Activated naive CD4-positive, alpha-beta T cell treated with anti-CD3 and anti-CD28 coated beads, Interleukin-2, amount 50 U/mL, for 72 hours (primary cell): ENCODE results near the gene SLC2A2. TPM values are rescaled to one million over a fixed set of nuclear protein-coding genes. Genes with fewer than 3 reads are reported as not detected.
"Not testable (repeated sequence)": the region's sequence is repeated elsewhere in the genome, so short reads cannot be mapped to it uniquely, and the experiment has no call there.

ENCODE experiments used
- ATAC-seq, 2 donors: fragments of 150-1000 bp; cut with Tn5 transposase; 2 replicates each; pipeline ENCODE4 v1.10.0; 2021; ENCODE audit warnings: mild to moderate bottlenecking in 2 of 2, moderate library complexity in 2 of 2
- DNase-seq, 2 donors: peaks; one replicate each; pipeline ENCODE4 v3.0.0; 2021 to 2022; ENCODE audit warnings: low spot score in 2 of 2
- H3K27ac Mint-ChIP-seq, 2 donors: one replicate each; pipeline ENCODE4 v1.8.0; 2022; ENCODE audit warnings: mild to moderate bottlenecking in 2 of 2, mixed read lengths in 2 of 2
- H3K36me3 Mint-ChIP-seq, 2 donors: one replicate each; pipeline ENCODE4 v1.8.0; 2022; ENCODE audit warnings: mixed read lengths in 2 of 2
- H3K9me3 Mint-ChIP-seq, 2 donors: one replicate each; pipeline ENCODE4 v1.8.0; 2022; ENCODE audit warnings: mixed read lengths in 2 of 2
- total RNA-seq, 2 donors: library from RNA; stranded (reverse); gene quantifications; one replicate each; pipeline ENCODE4 v1.2.3, GENCODE V29; 2022

SLC2A2 gene
- total RNA-seq, 2 donors from 2014 or later, result not detected

DNA sequence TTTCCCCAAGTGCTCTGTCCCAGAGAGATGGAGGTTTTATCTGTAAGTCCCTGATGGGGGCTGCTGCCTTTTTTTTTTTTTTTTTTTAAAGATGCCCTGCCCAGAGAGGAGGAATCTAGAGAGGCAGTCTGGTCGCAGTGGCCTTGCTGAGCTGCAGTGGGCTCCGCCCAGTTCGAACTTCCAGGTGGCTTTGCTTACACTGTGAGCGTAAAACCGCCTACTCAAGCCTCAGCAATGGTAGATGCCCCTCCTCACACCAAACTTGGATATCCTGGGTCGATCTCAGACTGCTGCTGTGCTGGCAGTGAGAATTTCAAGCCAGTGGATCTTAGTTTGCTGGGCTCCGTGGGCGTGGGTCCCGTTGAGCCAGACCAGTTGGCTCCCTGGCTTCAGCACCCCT is 51.6 kb downstream of the SLC2A2 start:
- Mint-ChIP-seq H3K36me3 (no peaks in the 10 kb centered on the region), H3K9me3 (peaks cover 0 to 6% of the 10 kb centered on the region in 2 donors), H3K27ac (no peak overlapping the region)
- DNase-seq (no peak), ATAC-seq (no peak)

DNA sequence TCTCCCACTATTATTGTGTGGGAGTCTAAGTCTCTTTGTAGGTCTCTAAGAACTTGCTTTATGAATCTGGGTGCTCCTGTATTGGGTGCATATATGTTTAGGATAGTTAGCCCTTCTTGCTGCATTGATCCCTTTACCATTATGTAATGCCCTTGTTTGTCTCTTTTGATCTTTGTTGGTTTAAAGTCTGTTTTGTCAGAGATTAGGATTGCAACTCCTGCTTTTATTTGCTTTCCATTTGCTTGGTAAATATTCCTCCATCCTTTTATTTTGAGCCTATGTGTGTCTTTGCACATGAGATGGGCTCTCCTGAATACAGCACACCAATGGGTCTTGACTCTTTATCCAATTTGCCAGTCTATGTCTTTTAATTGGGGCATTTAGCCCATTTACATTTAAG is 53.6 kb downstream of the SLC2A2 start:
- not testable (repeated sequence) for ATAC-seq, DNase-seq, H3K9me3 Mint-ChIP-seq, H3K36me3 Mint-ChIP-seq, H3K27ac Mint-ChIP-seq

DNA sequence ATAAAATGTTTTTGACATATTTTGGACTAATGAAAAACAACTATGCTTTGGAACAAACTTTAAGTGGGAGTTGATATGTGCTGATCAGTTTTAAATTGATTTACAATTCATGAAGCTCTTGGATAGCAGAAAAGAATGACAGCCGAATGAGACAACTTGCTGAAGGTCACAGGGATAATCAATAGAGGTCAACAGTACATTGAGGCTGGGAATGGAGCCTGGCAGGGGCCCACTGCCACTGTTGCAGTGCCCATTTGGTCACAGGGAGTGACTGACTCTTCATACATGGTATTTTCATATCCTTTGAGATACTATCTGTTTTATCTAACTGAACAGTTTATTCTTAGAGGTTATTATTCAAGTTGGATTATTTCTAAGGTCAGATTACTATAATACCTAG is 59.4 kb downstream of the SLC2A2 start:
- no peak overlapping the region for H3K27ac Mint-ChIP-seq

DNA sequence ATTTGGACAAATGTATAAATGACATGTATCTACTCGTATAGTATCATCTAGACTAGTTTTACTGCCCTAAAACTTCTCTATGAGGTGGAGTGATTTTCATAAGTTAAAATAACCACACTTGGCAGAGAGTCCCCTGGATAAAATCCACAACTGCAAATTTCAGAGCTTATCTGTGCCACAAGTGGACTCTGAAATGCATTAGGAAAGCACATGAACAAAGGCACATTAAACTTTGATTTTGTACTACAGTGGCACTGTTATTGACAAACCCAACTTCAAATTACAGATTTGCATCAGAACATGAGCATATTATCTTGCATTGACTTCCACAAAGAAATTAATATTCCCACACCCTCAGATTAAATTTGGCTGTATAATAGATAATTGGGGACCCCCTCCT is 60.0 kb downstream of the SLC2A2 start:
- Mint-ChIP-seq H3K36me3 (no peaks in the 10 kb centered on the region), H3K9me3 (peaks cover 0 to 6% of the 10 kb centered on the region in 2 donors), H3K27ac (no peak overlapping the region)
- ATAC-seq (no peak), DNase-seq (no peak)

More for the DNA sequence above, 59.4 kb downstream of the SLC2A2 start:
- Mint-ChIP-seq H3K9me3 (peaks cover 0 to 6% of the 10 kb centered on the region in 2 donors), H3K36me3 (no peaks in the 10 kb centered on the region)
- DNase-seq, result no peak
- no peak for ATAC-seq

DNA sequence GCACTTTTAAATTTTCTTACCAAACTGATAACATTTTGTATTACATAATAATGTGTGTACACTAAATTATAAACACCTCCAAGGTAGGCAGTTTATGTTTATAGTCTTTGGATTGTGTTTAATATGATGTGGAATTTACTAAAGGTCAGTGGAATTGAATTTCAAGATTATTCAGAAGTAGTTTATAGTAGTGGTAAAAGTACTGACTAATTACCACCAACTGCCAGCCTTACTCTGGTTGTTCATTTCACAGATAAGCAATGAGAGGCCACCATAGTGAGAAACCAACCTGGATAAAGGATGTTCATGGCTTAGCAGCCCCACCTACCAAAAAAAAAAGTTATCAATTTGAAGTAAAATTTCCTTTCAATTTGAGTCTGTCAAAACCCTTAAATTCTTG is 64.1 kb downstream of the SLC2A2 start:
- DNase-seq (no peak), ATAC-seq (no peak)
- Mint-ChIP-seq H3K9me3 (no peaks in the 10 kb centered on the region), H3K36me3 (no peaks in the 10 kb centered on the region), H3K27ac (no peak overlapping the region)

DNA sequence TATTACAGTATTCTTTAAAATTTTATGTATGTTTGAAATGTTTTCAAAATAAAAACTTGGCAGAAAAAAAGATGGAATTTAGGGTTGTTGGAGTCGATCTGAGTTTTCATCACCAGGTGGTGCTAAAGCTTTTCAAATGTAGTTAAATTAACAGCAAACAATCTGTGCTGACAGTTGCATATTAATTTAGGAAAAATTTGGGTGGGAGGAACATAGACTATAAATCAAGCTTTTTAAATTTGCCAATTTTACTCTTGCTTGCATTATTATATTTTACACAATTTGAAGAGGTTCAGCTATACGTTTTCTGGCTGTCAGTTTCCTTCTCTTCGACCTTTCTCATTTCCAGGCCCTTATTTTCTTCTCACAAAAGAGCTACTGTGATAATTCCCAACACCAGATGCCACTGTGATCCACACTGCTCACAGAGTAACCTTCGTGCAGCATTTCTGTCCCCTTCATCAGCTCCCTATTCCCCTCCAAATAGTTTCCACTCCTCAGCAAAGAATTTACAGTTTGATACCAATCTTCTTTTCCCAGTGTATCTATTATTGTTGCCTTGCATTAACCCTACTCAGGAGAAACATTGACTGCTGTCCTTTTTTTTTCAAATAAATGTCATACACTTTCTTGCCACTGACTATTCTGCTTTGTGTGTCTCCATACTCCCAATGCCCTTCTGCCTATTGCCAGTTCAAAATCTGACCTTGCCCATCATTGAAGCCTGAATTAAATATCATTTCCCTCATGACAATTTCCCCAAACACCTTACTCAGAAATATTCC is 64.7 kb downstream of the SLC2A2 start:
- DNase-seq (no peak), ATAC-seq (no peak)
- H3K27ac Mint-ChIP-seq, result no peak overlapping the region

DNA sequence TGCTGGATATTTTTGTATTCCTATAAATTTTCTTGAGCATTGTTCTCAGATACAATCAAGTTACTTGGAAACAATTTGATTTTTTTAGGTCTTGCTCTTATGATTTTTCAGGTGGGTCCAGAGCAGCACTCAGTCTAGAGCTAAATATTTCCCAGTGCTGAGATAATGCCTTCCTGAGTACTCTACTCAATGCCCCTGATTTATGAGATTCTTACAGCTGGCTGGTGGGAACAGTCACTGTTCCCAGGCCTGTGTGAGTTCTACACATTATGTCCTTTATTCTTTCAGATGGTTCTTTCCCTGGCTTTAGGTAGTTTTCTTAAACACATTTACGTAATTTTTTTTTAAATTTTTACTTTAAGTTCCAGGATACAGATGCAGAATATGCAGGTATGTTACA is 67.1 kb downstream of the SLC2A2 start:
- no peak for ATAC-seq
- H3K36me3 Mint-ChIP-seq, result no peaks in the 10 kb centered on the region

More for the DNA sequence above, 64.7 kb downstream of the SLC2A2 start:
- Mint-ChIP-seq H3K36me3 (no peaks in the 10 kb centered on the region), H3K9me3 (no peaks in the 10 kb centered on the region)

DNA sequence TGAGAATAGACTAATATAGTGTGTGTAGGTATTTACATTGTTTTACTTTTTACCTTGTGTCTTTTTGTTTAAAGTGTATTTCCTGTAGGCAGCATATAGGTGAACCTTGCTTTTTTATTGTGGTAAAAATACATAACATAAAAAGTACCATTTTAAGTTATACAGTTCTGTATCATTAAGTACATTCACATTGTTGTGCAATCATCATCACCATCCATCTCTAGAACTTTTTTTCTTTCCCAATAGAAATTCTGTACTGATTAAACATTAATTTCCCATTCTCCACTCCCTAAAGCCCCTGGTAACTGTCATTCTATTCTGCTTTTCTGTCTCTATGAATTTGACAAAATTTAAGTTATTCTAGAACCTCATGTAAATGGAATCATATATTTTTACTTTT is 69.9 kb downstream of the SLC2A2 start:
- DNase-seq (no peak), ATAC-seq (no peak)
- H3K36me3 Mint-ChIP-seq, result no peaks in the 10 kb centered on the region
- H3K9me3 Mint-ChIP-seq, result no peaks in the 10 kb centered on the region
- no peak overlapping the region for H3K27ac Mint-ChIP-seq

More for the DNA sequence above, 67.1 kb downstream of the SLC2A2 start:
- Mint-ChIP-seq H3K27ac (no peak overlapping the region), H3K9me3 (no peaks in the 10 kb centered on the region)
- DNase-seq, result no peak

DNA sequence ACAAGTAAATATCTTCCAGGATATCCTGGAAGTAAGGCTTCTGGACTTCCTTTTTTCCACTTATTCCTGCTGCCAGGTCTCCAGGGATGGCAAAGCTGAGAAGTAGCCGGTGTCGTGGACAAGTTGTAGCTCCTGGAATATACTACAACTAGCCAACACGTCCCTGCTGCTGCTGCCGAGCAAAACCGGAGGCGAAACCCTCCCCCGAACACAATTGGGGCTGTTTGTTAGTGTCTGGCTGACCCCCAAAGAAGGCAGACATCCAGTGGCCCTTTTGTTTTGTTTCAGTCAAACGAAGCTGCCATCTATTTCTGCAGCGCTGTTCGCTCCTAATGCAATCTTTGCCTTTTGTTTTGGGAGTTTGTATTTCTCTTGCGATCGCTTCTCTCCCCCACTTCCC is 72.8 kb downstream of the SLC2A2 start:
- DNase-seq, result no peak
- Mint-ChIP-seq H3K36me3 (no peaks in the 10 kb centered on the region), H3K27ac (no peak overlapping the region), H3K9me3 (no peaks in the 10 kb centered on the region)
- no peak for ATAC-seq

DNA sequence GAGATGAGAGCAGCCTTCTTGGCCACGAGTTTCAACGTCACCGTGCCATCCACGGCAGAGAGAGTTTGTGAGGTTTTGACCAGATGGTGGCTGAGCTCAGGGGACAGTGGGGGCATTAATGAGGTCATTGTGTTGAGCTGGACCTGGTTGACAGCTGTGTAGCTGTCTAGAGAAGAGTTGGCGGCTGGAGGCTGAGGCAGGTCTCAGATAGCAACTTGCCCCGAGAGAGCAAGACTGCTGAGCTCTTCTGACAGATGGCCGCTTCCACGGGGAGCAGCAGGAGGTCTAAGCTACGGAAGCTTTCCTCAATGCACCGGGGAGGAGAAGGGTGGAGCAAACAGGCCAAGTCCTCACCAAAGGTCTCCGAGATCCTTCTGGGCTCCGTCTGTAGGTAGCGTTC is 73.3 kb downstream of the SLC2A2 start:
- H3K36me3 Mint-ChIP-seq, result no peaks in the 10 kb centered on the region
- no peaks in the 10 kb centered on the region for H3K9me3 Mint-ChIP-seq
- no peak for DNase-seq
- no peak overlapping the region for H3K27ac Mint-ChIP-seq
- no peak for ATAC-seq

DNA sequence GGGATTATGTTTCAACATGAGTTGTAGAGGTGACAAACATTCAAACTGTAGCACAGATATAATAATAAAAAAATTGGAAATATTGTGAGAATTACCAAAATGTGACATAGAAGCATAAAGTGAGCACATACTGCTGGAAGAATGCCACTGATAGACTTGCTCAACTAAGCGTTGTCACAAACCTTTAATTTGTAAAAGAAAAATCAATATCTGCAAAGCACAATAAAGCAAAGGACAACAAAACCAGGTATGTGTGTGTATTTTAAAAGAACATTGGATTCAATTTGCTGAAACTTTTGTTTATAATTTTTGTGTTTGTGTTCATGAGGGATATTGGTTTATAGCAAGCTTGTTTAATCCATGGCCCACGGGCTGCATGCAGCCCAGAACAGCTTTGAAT is 77.3 kb downstream of the SLC2A2 start:
- no peak overlapping the region for H3K27ac Mint-ChIP-seq
- ATAC-seq (no peak), DNase-seq (no peak)
- no peaks in the 10 kb centered on the region for H3K36me3 Mint-ChIP-seq
- no peaks in the 10 kb centered on the region for H3K9me3 Mint-ChIP-seq

DNA sequence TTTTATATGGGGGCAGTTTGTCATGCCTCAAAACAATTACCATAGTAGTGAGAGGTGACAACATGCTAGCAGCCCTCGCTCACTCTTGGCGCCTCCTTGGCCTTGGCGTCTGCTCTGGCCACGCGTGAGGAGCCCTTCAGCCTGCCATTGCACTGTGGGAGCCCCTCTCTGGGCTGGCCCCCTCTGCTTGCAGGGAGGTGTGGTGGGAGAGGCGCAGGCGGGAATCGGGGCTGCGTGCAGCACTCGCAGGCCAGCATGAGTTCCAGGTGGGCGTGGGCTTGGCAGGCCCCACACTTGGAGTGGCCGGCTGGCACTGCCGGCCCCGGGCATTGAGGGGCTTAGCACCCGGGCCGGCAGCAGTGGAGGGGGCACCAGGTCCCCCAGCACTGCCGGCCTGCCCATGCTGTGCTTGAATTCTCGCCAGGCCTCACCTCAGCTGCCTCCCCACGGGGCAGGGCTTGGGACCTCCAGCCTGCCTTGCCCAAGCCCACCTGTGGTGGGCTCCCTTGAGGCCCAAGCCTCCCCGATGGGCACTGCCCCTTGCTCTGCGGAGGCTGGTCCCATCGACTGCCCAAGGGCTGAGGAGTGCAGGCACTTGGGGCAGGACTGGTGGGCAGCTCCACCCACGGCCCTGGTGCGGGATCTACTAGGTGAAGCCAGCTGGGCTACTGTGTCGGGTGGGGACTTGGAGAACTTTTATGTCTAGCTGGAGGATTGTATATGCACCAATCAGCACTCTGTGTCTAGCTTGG is 79.3 kb downstream of the SLC2A2 start:
- Mint-ChIP-seq H3K36me3 (no peaks in the 10 kb centered on the region), H3K27ac (no peak overlapping the region), H3K9me3 (peaks cover 3 to 5% of the 10 kb centered on the region in 2 donors)
- no peak for DNase-seq
- no peak for ATAC-seq

Other genes starting within 250 kb of the SLC2A2 start
- 100 to 1,000 TPM; 101 to 314 TPM for gene RPL22L1, start 156.5 kb downstream of the SLC2A2 start, total RNA-seq
- gene EIF5A2, start 118.1 kb downstream of the SLC2A2 start, total RNA-seq, result 10 to 100 TPM in 1 of 2 donors, 1 to 10 TPM in 1; 4.1 to 12.4 TPM